Measurements from ENCODE around the gene EIF4G3.

DNA sequence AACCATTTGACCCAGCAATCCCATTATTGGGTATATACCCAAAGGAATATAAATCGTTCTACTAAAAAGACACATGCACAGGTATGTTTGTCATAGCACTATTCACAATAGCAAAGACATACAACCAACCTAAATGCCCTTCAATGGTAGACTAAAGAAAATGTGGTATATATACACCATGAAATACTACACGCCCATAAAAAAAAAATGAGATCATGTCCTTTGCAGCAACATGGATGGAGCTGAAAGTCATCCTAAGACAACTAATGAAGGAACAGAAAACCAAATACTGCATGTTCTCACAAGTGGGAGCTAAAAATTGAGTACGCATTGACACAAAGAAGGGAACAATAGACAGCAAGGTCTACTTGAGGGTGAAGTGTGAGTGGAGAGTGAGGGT is 72.0 kb downstream of the EIF4G3 start:
- TF ChIP-seq, protein P1, sequence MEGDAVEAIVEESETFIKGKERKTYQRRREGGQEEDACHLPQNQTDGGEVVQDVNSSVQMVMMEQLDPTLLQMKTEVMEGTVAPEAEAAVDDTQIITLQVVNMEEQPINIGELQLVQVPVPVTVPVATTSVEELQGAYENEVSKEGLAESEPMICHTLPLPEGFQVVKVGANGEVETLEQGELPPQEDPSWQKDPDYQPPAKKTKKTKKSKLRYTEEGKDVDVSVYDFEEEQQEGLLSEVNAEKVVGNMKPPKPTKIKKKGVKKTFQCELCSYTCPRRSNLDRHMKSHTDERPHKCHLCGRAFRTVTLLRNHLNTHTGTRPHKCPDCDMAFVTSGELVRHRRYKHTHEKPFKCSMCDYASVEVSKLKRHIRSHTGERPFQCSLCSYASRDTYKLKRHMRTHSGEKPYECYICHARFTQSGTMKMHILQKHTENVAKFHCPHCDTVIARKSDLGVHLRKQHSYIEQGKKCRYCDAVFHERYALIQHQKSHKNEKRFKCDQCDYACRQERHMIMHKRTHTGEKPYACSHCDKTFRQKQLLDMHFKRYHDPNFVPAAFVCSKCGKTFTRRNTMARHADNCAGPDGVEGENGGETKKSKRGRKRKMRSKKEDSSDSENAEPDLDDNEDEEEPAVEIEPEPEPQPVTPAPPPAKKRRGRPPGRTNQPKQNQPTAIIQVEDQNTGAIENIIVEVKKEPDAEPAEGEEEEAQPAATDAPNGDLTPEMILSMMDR (IDR thresholded peaks at IDR 0.05), result no peak
- TF ChIP-seq POLR2A (IDR thresholded peaks at IDR 0.05), result no peak
- TF ChIP-seq EP300 (IDR thresholded peaks at IDR 0.05), result no peak
